ENCODE data around the gene GXYLT2. TPM values are rescaled to one million over a fixed set of nuclear protein-coding genes. Genes with fewer than 3 reads are reported as not detected.

GXYLT2 gene
- total and polyA plus RNA-seq, 10 of the 15 experiments (the other 5 are each of a cell fraction or from before 2014, with no cell fraction given) = 0.27 to 2.6 (median 0.78) TPM

GRCh38 chr3:72839057-72839456, 48.8 kb upstream of the GXYLT2 start:
- H3K4me1 ChIP-seq (ENCODE audit: control insufficient read depth, insufficient read depth, low read length) = peaks cover 2% of the 10 kb centered on the region; the same call in 1 of the 2 replicates
- no peaks in the 10 kb centered on the region for H3K79me2 ChIP-seq (ENCODE audit: control insufficient read depth, insufficient read depth, low read length)
- CTCF ChIA-PET = no interaction called here
- H3K9me3 ChIP-seq (replicated peaks; ENCODE audit: control insufficient read depth, insufficient read depth, low read length) = no peaks in the 10 kb centered on the region
- peaks cover 5 to 24% of the 10 kb centered on the region in 2 experiments; a peak in 3 of 4 replicates for H3K36me3 ChIP-seq (ENCODE audit: control insufficient read depth in 2 of 2, insufficient read depth in 2 of 2, low read length in 1 of 2)
- H2AFZ ChIP-seq (ENCODE audit: control insufficient read depth, low read depth, low read length) = no peak overlapping the region
- SMC1A ChIA-PET (ENCODE audit: uncharacterized antibody, unreplicated experiment) = no interaction called here
- no peaks in the 10 kb centered on the region for H3K27me3 ChIP-seq (replicated peaks in 1 of 2; ENCODE audit: control insufficient read depth in 2 of 2, insufficient read depth in 2 of 2, low read length in 1 of 2)
- H4K20me1 ChIP-seq (ENCODE audit: control insufficient read depth, insufficient read depth) = no peaks in the 10 kb centered on the region
- FAIRE-seq = no peak
- no peak for ATAC-seq
- no peak overlapping the region for H3K4me3 ChIP-seq
- in situ Hi-C loops (cut with MboI) = no loop called here
- intact Hi-C loops (cut with micrococcal nuclease; ENCODE audit: unreplicated experiment) = no loop called here
- RAD21 ChIA-PET (ENCODE audit: unreplicated experiment) = no interaction called here
- POLR2A ChIA-PET = no interaction called here
- BruUV-seq (replicated peaks) = no TSS peak
- DNase-seq (ENCODE audit: low read depth, low spot score) = no peak
- WGBS (ENCODE audit: insufficient coverage, insufficient replicate concordance, low lambda C conversion rate, missing lambda C conversion rate) = 96% methylated on average over 3 of the region's 3 CpGs
- H3K27ac ChIP-seq (ENCODE audit: control insufficient read depth, insufficient read depth) = no peak overlapping the region
- TF ChIP-seq, protein P1, sequence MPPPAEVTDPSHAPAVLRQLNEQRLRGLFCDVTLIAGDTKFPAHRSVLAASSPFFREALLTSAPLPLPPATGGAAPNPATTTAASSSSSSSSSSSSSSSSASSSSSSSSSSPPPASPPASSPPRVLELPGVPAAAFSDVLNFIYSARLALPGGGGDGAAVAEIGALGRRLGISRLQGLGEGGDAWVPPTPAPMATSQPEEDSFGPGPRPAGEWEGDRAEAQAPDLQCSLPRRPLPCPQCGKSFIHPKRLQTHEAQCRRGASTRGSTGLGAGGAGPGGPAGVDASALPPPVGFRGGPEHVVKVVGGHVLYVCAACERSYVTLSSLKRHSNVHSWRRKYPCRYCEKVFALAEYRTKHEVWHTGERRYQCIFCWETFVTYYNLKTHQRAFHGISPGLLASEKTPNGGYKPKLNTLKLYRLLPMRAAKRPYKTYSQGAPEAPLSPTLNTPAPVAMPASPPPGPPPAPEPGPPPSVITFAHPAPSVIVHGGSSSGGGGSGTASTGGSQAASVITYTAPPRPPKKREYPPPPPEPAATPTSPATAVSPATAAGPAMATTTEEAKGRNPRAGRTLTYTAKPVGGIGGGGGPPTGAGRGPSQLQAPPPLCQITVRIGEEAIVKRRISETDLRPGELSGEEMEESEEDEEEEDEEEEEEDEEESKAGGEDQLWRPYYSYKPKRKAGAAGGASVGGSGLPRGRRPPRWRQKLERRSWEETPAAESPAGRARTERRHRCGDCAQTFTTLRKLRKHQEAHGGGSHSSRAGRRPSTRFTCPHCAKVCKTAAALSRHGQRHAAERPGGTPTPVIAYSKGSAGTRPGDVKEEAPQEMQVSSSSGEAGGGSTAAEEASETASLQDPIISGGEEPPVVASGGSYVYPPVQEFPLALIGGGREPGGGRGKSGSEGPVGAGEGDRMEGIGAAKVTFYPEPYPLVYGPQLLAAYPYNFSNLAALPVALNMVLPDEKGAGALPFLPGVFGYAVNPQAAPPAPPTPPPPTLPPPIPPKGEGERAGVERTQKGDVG (CRISPR knock-in tag; IDR thresholded peaks at IDR 0.05) = no peak
- TF ChIP-seq ZNF24 (IDR thresholded peaks at IDR 0.05) (no peak), SRF (IDR thresholded peaks at IDR 0.05; ENCODE audit: low read depth in 2 of 2, low read length in 2 of 2) (no peak), CBFB (IDR thresholded peaks at IDR 0.05; ENCODE audit: low read depth) (no peak), LARP7 (IDR thresholded peaks at IDR 0.05) (no peak), BMI1 (IDR thresholded peaks at IDR 0.05; ENCODE audit: borderline replicate concordance) (no peak)
- H3K4me2 ChIP-seq (ENCODE audit: control insufficient read depth, insufficient read depth) = no peak overlapping the region
- H3K9ac ChIP-seq (ENCODE audit: control insufficient read depth, insufficient read depth, low read length) = no peak overlapping the region

All from GM12878 (cell line).